SK-N-SH treated with all-trans-retinoic acid at 6 μM for 48 hours (cell line): ENCODE measurements around the gene AGTR2.
"Not testable (repeated sequence)": the region's sequence is repeated elsewhere in the genome, so short reads cannot be mapped to it uniquely, and the experiment has no call there.

Source experiments
- ATAC-seq: fragments of 200-7000 bp; cut with Tn5 transposase; 3 replicates; pipeline ENCODE4 v1.9.1; 2020; ENCODE audit warnings: mild to moderate bottlenecking, moderate library complexity
- ARNTL ChIP-seq: fragments of 450-650 bp; formaldehyde crosslinking; IDR thresholded peaks from 2 replicates; pipeline ENCODE4 v1.5.0; 2020; ENCODE audit warnings: low read depth, mild to moderate bottlenecking, moderate library complexity, borderline replicate concordance
- BACH2 ChIP-seq: fragments of 250-450 bp; sonication (Bioruptor Pico); IDR thresholded peaks from 2 replicates; pipeline ENCODE4 v1.9.0; 2021; ENCODE audit warnings: mild to moderate bottlenecking, borderline replicate concordance
- CREB5 ChIP-seq: fragments of 250-450 bp; sonication (Bioruptor Pico); IDR thresholded peaks from 2 replicates; pipeline ENCODE4 v1.5.1; 2020; ENCODE audit warnings: low read depth, mild to moderate bottlenecking, moderate library complexity
- CSDC2 ChIP-seq: fragments of 250-450 bp; sonication (Bioruptor Pico); IDR thresholded peaks from 2 replicates; pipeline ENCODE4 v1.5.0; 2020; ENCODE audit warnings: mild to moderate bottlenecking, moderate library complexity
- CSRNP3 ChIP-seq: fragments of 250-450 bp; sonication (Bioruptor Pico); IDR thresholded peaks from 2 replicates; pipeline ENCODE4 v1.5.1; 2021; ENCODE audit warnings: mild to moderate bottlenecking, moderate library complexity
- ESRRG ChIP-seq: fragments of 250-450 bp; sonication (Bioruptor Pico); IDR thresholded peaks from 2 replicates; pipeline ENCODE4 v1.6.1; 2021; ENCODE audit warnings: mild to moderate bottlenecking
- GLIS3 ChIP-seq: fragments of 250-450 bp; sonication (Bioruptor Pico); IDR thresholded peaks from 2 replicates; pipeline ENCODE4 v1.5.0; 2020; ENCODE audit warnings: mild to moderate bottlenecking, moderate library complexity
- ISL1 ChIP-seq: fragments of 250-450 bp; sonication (Bioruptor Pico); IDR thresholded peaks from 2 replicates; pipeline ENCODE4 v2.1.2; 2022; ENCODE audit warnings: mild to moderate bottlenecking, moderate library complexity
- OSR1 ChIP-seq: fragments of 250-450 bp; sonication (Bioruptor Pico); IDR thresholded peaks from 2 replicates; pipeline ENCODE4 v1.8.0; 2022; ENCODE audit warnings: moderate library complexity, mild to moderate bottlenecking, inconsistent platforms
- PATZ1 ChIP-seq: fragments of 250-450 bp; sonication (Bioruptor Pico); IDR thresholded peaks from 2 replicates; pipeline ENCODE4 v1.8.0; 2020; ENCODE audit warnings: mild to moderate bottlenecking, moderate library complexity, borderline replicate concordance
- POU6F1 ChIP-seq: fragments of 250-450 bp; sonication (Bioruptor Pico); IDR thresholded peaks from 2 replicates; pipeline ENCODE4 v1.8.0; 2021; ENCODE audit warnings: low read depth, mild to moderate bottlenecking, moderate library complexity, borderline replicate concordance
- PPARA ChIP-seq: fragments of 250-450 bp; sonication (Bioruptor Pico); IDR thresholded peaks from 2 replicates; pipeline ENCODE4 v1.5.0; 2020; ENCODE audit warnings: mild to moderate bottlenecking, borderline replicate concordance
- RARB ChIP-seq: fragments of 250-450 bp; sonication (Bioruptor Pico); IDR thresholded peaks from 2 replicates; pipeline ENCODE4 v1.8.0; 2021; ENCODE audit warnings: mild to moderate bottlenecking, moderate library complexity
- SNAI2 ChIP-seq: fragments of 250-450 bp; sonication (Bioruptor Pico); IDR thresholded peaks from 2 replicates; pipeline ENCODE4 v1.5.0; 2020; ENCODE audit warnings: mild to moderate bottlenecking, moderate library complexity
- TCF4 ChIP-seq: fragments of 250-450 bp; sonication (Bioruptor Pico); IDR thresholded peaks from 2 replicates; pipeline ENCODE4 v1.8.0; 2021; ENCODE audit warnings: mild to moderate bottlenecking, moderate library complexity, borderline replicate concordance
- TOX ChIP-seq: fragments of 250-450 bp; sonication (Bioruptor Pico); IDR thresholded peaks from 2 replicates; pipeline ENCODE4 v1.8.0; 2021; ENCODE audit warnings: mild to moderate bottlenecking, moderate library complexity, borderline replicate concordance
- TSHZ2 ChIP-seq: fragments of 250-450 bp; sonication (Bioruptor Pico); IDR thresholded peaks from 2 replicates; pipeline ENCODE4 v1.5.0; 2020; ENCODE audit warnings: mild to moderate bottlenecking, moderate library complexity
- ZC3H10 ChIP-seq: fragments of 250-450 bp; sonication (Bioruptor Pico); IDR thresholded peaks from 2 replicates; pipeline ENCODE4 v1.5.1; 2021; ENCODE audit warnings: mild to moderate bottlenecking, moderate library complexity
- ZFP3 ChIP-seq: fragments of 250-450 bp; sonication (Bioruptor Pico); IDR thresholded peaks from 2 replicates; pipeline ENCODE4 v1.5.0; 2020; ENCODE audit warnings: mild to moderate bottlenecking, moderate library complexity
- ZFP30 ChIP-seq: fragments of 450-650 bp; formaldehyde crosslinking; IDR thresholded peaks from 2 replicates; pipeline ENCODE4 v1.5.0; 2022; ENCODE audit warnings: mild to moderate bottlenecking, moderate library complexity
- ZNF565 ChIP-seq: fragments of 450-650 bp; formaldehyde crosslinking; conservative IDR thresholded peaks from 2 replicates; pipeline ENCODE4 v1.5.0; 2020; ENCODE audit warnings: low read depth, mild to moderate bottlenecking, moderate library complexity
- ZNF70 ChIP-seq: fragments of 450-650 bp; formaldehyde crosslinking; IDR thresholded peaks from 2 replicates; pipeline ENCODE4 v1.5.0; 2020; ENCODE audit warnings: mild to moderate bottlenecking, moderate library complexity
- ZNF8 ChIP-seq: fragments of 450-650 bp; formaldehyde crosslinking; IDR thresholded peaks from 2 replicates; pipeline ENCODE4 v1.5.0; 2020; ENCODE audit warnings: mild to moderate bottlenecking, moderate library complexity

The AGTR2 gene

GRCh38 chrX:116170511-116170910 lies at the start of gene AGTR2:
TSS of gene AGTR2 (plus strand) at chrX:116170744. CDS start at chrX:116172281, 1,537 bp downstream.
- no peak for ATAC-seq
- no peak for TF ChIP-seq BACH2 (CRISPR knock-in tag)
- TF ChIP-seq ZNF70 (CRISPR knock-in tag), result no peak
- TF ChIP-seq POU6F1 (CRISPR knock-in tag), result no peak
- TF ChIP-seq ZNF8 (CRISPR knock-in tag), result no peak
- no peak for TF ChIP-seq TCF4 (CRISPR knock-in tag)
- no peak for TF ChIP-seq ZFP3 (CRISPR knock-in tag)
- TF ChIP-seq TSHZ2, result no peak
- TF ChIP-seq GLIS3, result no peak
- TF ChIP-seq ISL1 (CRISPR knock-in tag), result no peak
- TF ChIP-seq ZNF565 (CRISPR knock-in tag), result no peak
- TF ChIP-seq PATZ1 (CRISPR knock-in tag), result no peak
- no peak for TF ChIP-seq RARB (CRISPR knock-in tag)

- ATAC-seq, result no peak
- no peak for TF ChIP-seq CSRNP3 (CRISPR knock-in tag)
- no peak for TF ChIP-seq ZNF8 (CRISPR knock-in tag)
- no peak for TF ChIP-seq GLIS3
- TF ChIP-seq SNAI2 (CRISPR knock-in tag), result no peak
- TF ChIP-seq BACH2 (CRISPR knock-in tag), result no peak
- TF ChIP-seq ZFP3 (CRISPR knock-in tag), result no peak
- TF ChIP-seq TSHZ2, result no peak
- TF ChIP-seq ARNTL (CRISPR knock-in tag), result no peak
- TF ChIP-seq OSR1 (CRISPR knock-in tag), result no peak
- TF ChIP-seq ZC3H10 (CRISPR knock-in tag), result no peak
- no peak for TF ChIP-seq ZFP30 (CRISPR knock-in tag)
- no peak for TF ChIP-seq ZNF565 (CRISPR knock-in tag)
- no peak for TF ChIP-seq PPARA (CRISPR knock-in tag)
- no peak for TF ChIP-seq CREB5
- TF ChIP-seq TCF4 (CRISPR knock-in tag), result no peak
- TF ChIP-seq PATZ1 (CRISPR knock-in tag), result no peak
- no peak for TF ChIP-seq TOX
- no peak for TF ChIP-seq ESRRG (CRISPR knock-in tag)
- TF ChIP-seq CSDC2, result no peak
Measured at GRCh38 chrX:116135277-116135676, 35.3 kb upstream of the AGTR2 start.

GRCh38 chrX:116141270-116141669 lies 29.3 kb upstream of the AGTR2 start:
- ATAC-seq, result not testable (repeated sequence)
